Measurements from ENCODE around the gene CUL2. TPM values are rescaled to one million over a fixed set of nuclear protein-coding genes. Genes with fewer than 3 reads are reported as not detected.

Gene CUL2
- total and polyA plus RNA-seq, 7 donors, result 12.0 to 37.1 (median 22.5) TPM

DNA sequence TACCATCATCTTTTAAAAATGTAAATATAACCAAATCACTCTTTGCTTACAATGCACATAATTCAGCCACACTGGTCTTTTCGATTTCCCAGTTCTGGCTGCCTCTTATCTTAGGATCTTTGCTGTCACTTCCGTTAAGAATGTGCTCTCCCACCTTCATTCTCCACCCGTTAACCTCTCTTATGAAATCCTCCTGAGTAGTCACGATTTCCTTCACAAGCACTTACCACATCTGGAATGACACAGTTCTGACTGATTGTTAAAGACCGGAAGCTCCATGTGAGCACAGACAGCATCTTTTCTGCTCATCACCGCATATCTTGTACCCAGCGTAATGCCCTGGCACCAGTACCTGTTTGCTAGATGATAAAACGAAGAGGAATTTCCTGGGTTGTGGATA is 84.3 kb downstream of the CUL2 start:
- no peaks in the 10 kb centered on the region for H3K4me1 ChIP-seq
- WGBS, 2 donors, result 83 to 90% methylated on average over 8 of the region's 8 CpGs
- intact Hi-C loops (cut with DNase I), result no loop called here
- no peak overlapping the region for H3K4me3 ChIP-seq
- H3K27me3 ChIP-seq, result no peaks in the 10 kb centered on the region
- no peak for DNase-seq
- H3K36me3 ChIP-seq, result peaks cover 0 to 23% (median 5%) of the 10 kb centered on the region in 4 donors
- no peak for TF ChIP-seq EP300 (IDR thresholded peaks at IDR 0.05)
- TF ChIP-seq, protein P1, sequence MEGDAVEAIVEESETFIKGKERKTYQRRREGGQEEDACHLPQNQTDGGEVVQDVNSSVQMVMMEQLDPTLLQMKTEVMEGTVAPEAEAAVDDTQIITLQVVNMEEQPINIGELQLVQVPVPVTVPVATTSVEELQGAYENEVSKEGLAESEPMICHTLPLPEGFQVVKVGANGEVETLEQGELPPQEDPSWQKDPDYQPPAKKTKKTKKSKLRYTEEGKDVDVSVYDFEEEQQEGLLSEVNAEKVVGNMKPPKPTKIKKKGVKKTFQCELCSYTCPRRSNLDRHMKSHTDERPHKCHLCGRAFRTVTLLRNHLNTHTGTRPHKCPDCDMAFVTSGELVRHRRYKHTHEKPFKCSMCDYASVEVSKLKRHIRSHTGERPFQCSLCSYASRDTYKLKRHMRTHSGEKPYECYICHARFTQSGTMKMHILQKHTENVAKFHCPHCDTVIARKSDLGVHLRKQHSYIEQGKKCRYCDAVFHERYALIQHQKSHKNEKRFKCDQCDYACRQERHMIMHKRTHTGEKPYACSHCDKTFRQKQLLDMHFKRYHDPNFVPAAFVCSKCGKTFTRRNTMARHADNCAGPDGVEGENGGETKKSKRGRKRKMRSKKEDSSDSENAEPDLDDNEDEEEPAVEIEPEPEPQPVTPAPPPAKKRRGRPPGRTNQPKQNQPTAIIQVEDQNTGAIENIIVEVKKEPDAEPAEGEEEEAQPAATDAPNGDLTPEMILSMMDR (IDR thresholded peaks at IDR 0.05), result no peak
- no peak for TF ChIP-seq POLR2AphosphoS5 (IDR thresholded peaks at IDR 0.05)
- no peak for TF ChIP-seq POLR2A (IDR thresholded peaks at IDR 0.05)
- H3K9me3 ChIP-seq, result no peaks in the 10 kb centered on the region
- H3K27ac ChIP-seq, result no peak overlapping the region

DNA sequence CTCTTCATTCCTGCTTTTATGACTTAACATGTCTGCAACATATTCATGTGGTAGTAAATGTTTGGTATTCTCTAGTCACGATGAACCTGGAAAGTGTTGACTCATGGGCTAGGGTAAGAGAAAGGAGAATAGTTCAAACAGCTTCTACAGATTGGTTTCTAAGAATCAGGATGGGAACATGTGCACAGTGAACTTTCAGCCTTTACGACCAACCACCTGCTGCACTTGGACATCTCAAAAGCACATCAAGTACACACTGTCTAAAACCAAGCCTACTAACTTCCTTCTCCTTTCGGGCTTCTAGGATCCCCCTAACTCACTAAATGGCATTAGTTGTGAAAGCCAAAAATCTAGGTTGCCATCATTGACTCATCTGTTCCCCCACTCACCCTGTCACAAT is 85.5 kb downstream of the CUL2 start:
- DNase-seq, result no peak
- peaks cover 0 to 11% (median 2%) of the 10 kb centered on the region in 4 donors for H3K36me3 ChIP-seq
- no peak overlapping the region for H3K27ac ChIP-seq
- H3K27me3 ChIP-seq, result no peaks in the 10 kb centered on the region
- intact Hi-C loops (cut with DNase I), result no loop called here
- H3K4me1 ChIP-seq, result no peaks in the 10 kb centered on the region
- WGBS, 2 donors, result 81 to 87% methylated on average over 3 of the region's 3 CpGs
- TF ChIP-seq EP300 (IDR thresholded peaks at IDR 0.05) (no peak), POLR2A (IDR thresholded peaks at IDR 0.05) (no peak), POLR2AphosphoS5 (IDR thresholded peaks at IDR 0.05) (no peak)
- TF ChIP-seq, protein P1 (IDR thresholded peaks at IDR 0.05), result no peak
- no peak overlapping the region for H3K4me3 ChIP-seq
- H3K9me3 ChIP-seq, result no peaks in the 10 kb centered on the region

DNA sequence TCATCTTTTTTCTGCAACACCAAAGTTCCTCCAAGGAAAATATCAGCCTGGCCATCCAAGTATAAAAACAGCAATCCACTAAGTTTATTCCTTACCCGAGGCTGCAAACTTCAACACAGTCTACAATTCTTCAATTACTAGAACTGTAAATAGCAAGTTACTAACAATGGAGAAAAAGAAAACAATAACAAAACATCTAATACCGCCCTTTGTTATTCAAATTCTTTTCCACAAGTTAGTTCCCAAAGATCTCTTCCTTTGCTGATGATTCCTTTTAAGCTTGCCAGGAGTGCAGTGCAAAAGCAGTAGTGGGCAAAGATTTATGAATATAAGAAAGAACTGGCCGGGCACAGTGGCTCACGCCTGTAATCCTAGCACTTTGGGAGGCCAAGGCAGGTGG is 86.2 kb downstream of the CUL2 start:
- Histone ChIP-seq H3K4me3 (no peak overlapping the region), H3K36me3 (peaks cover 0 to 6% (median 0%) of the 10 kb centered on the region in 4 donors), H3K27ac (no peak overlapping the region), H3K9me3 (no peaks in the 10 kb centered on the region), H3K4me1 (no peaks in the 10 kb centered on the region), H3K27me3 (no peaks in the 10 kb centered on the region)
- intact Hi-C loops (cut with DNase I), result no loop called here
- 91 to 92% methylated on average over 4 of the region's 4 CpGs for WGBS, 2 donors
- TF ChIP-seq POLR2A (IDR thresholded peaks at IDR 0.05) (no peak), EP300 (IDR thresholded peaks at IDR 0.05) (no peak), POLR2AphosphoS5 (IDR thresholded peaks at IDR 0.05) (no peak)
- TF ChIP-seq, protein P1 (IDR thresholded peaks at IDR 0.05), result no peak
- DNase-seq, result no peak

DNA sequence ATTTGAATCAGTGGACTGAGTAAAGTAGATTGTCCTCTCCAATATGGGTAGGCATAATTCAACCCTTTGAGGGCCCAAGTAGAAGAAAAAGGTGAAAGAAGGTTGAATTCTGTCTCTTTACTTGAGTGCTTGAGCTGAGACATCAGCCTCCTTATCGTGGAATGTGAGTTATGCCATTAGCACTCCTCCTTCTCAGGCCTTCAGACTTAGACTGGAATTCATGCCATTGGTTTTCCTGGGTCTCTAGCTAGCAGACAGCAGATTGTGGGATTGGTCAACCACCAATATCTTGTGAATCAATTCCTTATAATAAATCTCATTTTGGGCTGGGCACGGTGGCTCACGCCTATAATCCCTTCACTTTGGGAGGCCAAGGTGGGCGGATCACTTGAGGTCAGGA is 89.2 kb downstream of the CUL2 start:
- DNase-seq, result no peak
- no peaks in the 10 kb centered on the region for H3K9me3 ChIP-seq
- no peaks in the 10 kb centered on the region for H3K4me1 ChIP-seq
- WGBS, 2 donors, result 97% methylated on average over 4 of the region's 4 CpGs
- no peaks in the 10 kb centered on the region for H3K27me3 ChIP-seq
- TF ChIP-seq EP300 (IDR thresholded peaks at IDR 0.05) (no peak), POLR2A (IDR thresholded peaks at IDR 0.05) (no peak), POLR2AphosphoS5 (IDR thresholded peaks at IDR 0.05) (no peak)
- TF ChIP-seq, protein P1 (IDR thresholded peaks at IDR 0.05), result no peak
- H3K27ac ChIP-seq, result no peak overlapping the region
- H3K36me3 ChIP-seq, result no peaks in the 10 kb centered on the region
- intact Hi-C loops (cut with DNase I), result no loop called here
- no peak overlapping the region for H3K4me3 ChIP-seq

DNA sequence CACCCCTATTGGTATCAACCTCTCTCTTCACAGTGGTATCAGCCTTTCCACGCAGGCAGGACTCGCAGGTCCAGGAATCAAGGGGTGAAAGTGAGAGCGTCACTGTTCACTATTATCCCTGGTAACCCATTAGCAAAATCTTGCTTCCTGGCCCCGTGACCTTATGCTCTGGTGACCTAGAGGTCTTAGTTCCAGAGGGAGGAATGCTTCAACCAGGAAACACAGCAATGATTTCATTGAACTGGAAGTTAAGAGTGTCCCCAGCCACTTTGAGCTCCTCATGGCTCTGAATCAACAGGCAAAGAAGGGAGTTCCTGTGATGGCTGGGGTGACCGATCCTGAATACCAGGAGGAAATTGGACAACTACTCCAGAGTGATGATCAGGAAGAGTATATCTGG is 90.6 kb downstream of the CUL2 start:
- TF ChIP-seq POLR2AphosphoS5 (IDR thresholded peaks at IDR 0.05) (no peak), POLR2A (IDR thresholded peaks at IDR 0.05) (no peak), EP300 (IDR thresholded peaks at IDR 0.05) (no peak)
- TF ChIP-seq, protein P1 (IDR thresholded peaks at IDR 0.05), result no peak
- WGBS, 2 donors, result 95 to 96% methylated on average over 5 of the region's 5 CpGs
- intact Hi-C loops (cut with DNase I), result no loop called here

More for the DNA sequence above, 90.6 kb downstream of the CUL2 start:
- Histone ChIP-seq H3K4me1 (peaks cover 0 to 6% (median 3%) of the 10 kb centered on the region in 4 donors), H3K9me3 (no peaks in the 10 kb centered on the region), H3K36me3 (no peaks in the 10 kb centered on the region), H3K27me3 (no peaks in the 10 kb centered on the region), H3K27ac (no peak overlapping the region), H3K4me3 (no peak overlapping the region)
- DNase-seq, result no peak
